Neural cell (in vitro differentiated cells): ENCODE data around the gene COX6B2.

Experiments
- CTCF ChIP-seq: fragments of 450-650 bp; IDR thresholded peaks from 2 replicates; pipeline ENCODE4 v1.5.1; 2014; ENCODE audit warnings: antibody characterized with exemption, mild to moderate bottlenecking, moderate library complexity; ENCODE audit not compliant: poor library complexity, severe bottlenecking
- EP300 ChIP-seq: fragments of 450-650 bp; conservative IDR thresholded peaks from 2 replicates; pipeline ENCODE4 v1.6.1; 2014; ENCODE audit warnings: antibody characterized with exemption, mild to moderate bottlenecking, moderate library complexity; ENCODE audit not compliant: poor library complexity, severe bottlenecking
- EZH2 ChIP-seq: fragments of 200-600, 300-800 bp; shearing (Covaris generic), sonication (generic); IDR thresholded peaks from 2 replicates; pipeline ENCODE4 v1.6.1; 2014; ENCODE audit warnings: antibody characterized with exemption, low read length, borderline replicate concordance, mild to moderate bottlenecking; ENCODE audit not compliant: insufficient read depth, poor library complexity, severe bottlenecking
- MXI1 ChIP-seq: fragments of 450-650 bp; conservative IDR thresholded peaks from 2 replicates; pipeline ENCODE4 v1.6.1; 2014; ENCODE audit warnings: antibody characterized with exemption, mild to moderate bottlenecking; ENCODE audit not compliant: poor library complexity, severe bottlenecking
- POLR2AphosphoS5 ChIP-seq: IDR thresholded peaks from 2 replicates; pipeline ENCODE4 v1.6.1; 2012
- REST ChIP-seq: IDR thresholded peaks from 2 replicates; pipeline ENCODE4 v1.6.1; 2012; ENCODE audit warnings: borderline replicate concordance
- SMC3 ChIP-seq: fragments of 450-650 bp; conservative IDR thresholded peaks from 2 replicates; pipeline ENCODE4 v1.6.1; 2014; ENCODE audit warnings: antibody characterized with exemption, mild to moderate bottlenecking, moderate library complexity; ENCODE audit not compliant: poor library complexity
- TAF1 ChIP-seq: IDR thresholded peaks from 2 replicates; pipeline ENCODE4 v1.6.1; 2012; ENCODE audit warnings: low read depth

DNA sequence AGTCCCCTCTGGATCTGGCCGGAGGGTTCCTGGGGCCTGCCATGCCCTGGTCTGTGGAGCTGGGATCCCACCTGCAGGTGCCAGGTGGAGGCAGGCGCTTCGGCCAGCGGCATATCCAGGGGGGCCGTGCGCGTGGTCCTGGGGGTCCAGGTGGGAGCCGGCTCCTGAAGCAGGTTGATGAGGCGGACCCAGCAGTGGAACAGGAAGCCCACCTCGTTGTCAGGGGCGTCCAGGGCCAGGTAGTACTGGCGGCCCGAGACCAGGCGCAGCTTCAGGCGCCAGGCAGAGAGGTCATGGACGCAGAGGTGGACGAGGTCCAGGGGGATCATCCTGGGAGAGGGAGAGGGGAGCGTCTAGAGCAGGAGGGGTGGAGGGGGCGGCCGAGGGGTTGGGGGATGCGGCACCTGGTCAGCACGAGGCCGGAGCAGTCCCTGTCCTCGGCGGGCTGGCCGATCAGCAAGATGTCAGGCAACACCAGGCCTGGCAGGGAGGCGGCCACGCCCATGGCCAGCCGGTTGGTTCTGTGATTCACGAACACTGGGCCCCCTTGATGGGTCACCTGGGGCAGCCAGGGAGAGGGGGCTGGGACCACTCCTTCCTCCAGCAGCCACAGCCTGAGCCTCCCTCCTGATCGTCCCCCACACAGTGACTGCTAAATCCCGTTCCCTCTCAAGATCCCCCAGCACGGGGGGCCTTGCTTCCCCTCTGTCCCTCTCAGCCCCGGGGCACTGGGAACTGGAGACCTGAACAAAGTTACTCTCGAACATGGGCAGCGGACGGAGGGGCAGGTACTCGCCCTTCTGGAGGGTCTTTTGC lies 7.9 kb upstream of the COX6B2 start:
- TF ChIP-seq CTCF (no peak), POLR2AphosphoS5 (no peak), SMC3 (no peak), MXI1 (no peak), EZH2 (no peak), TAF1 (no peak), REST (no peak), EP300 (no peak)
